Erythroblast (primary cell): ENCODE results near the gene PPP2R5C.
"Not testable (repeated sequence)": the region's sequence is repeated elsewhere in the genome, so short reads cannot be mapped to it uniquely, and the experiment has no call there.

Experiments used
- DNase-seq, 2 experiments: peaks; one replicate each; lab custom pipeline; 2025; lab: John Stamatoyannopoulos, UW
- GATA1 ChIP-seq: IDR thresholded peaks from 2 replicates; pipeline ENCODE4 v1.6.1; 2011; ENCODE audit warnings: low read depth, mild to moderate bottlenecking, control low read depth, low read length, moderate library complexity
- POLR2A ChIP-seq: IDR thresholded peaks from 2 replicates; pipeline ENCODE4 v1.6.1; 2011; ENCODE audit warnings: mild to moderate bottlenecking, low read length

PPP2R5C gene

GRCh38 chr14:101733211-101733610 is 28.3 kb upstream of the PPP2R5C start:
- DNase-seq = peak in 1 of 2 experiments; percentile 13
- no peak for TF ChIP-seq POLR2A
- no peak for TF ChIP-seq GATA1

GRCh38 chr14:101734246-101734847 is 27.2 kb upstream of the PPP2R5C start:
- no peak for DNase-seq
- TF ChIP-seq POLR2A (no peak), GATA1 (no peak)

GRCh38 chr14:101735453-101735852 is 26.1 kb upstream of the PPP2R5C start:
- TF ChIP-seq GATA1 = no peak
- TF ChIP-seq POLR2A = no peak

GRCh38 chr14:101736071-101736470 is 25.4 kb upstream of the PPP2R5C start:
- TF ChIP-seq GATA1 (no peak), POLR2A (no peak)
- no peak for DNase-seq

More at GRCh38 chr14:101735453-101735852, 26.1 kb upstream of the PPP2R5C start:
- DNase-seq = no peak

- no peak for DNase-seq
- no peak for TF ChIP-seq POLR2A
- TF ChIP-seq GATA1 = no peak
These were observed 24.9 kb upstream of the PPP2R5C start for GRCh38 chr14:101736585-101736984.

GRCh38 chr14:101737414-101738339 is 23.8 kb upstream of the PPP2R5C start:
- no peak for DNase-seq
- TF ChIP-seq POLR2A (no peak), GATA1 (no peak)

GRCh38 chr14:101738703-101739320 is 22.7 kb upstream of the PPP2R5C start:
- TF ChIP-seq POLR2A (no peak), GATA1 (no peak)
- no peak for DNase-seq

GRCh38 chr14:101739446-101740141 is 21.9 kb upstream of the PPP2R5C start:
- DNase-seq = no peak

GRCh38 chr14:101740981-101741380 is 20.5 kb upstream of the PPP2R5C start:
- TF ChIP-seq GATA1 = no peak
- TF ChIP-seq POLR2A = no peak
- no peak for DNase-seq

More at GRCh38 chr14:101739446-101740141, 21.9 kb upstream of the PPP2R5C start:
- TF ChIP-seq POLR2A (no peak), GATA1 (no peak)

GRCh38 chr14:101743701-101744100 is 17.8 kb upstream of the PPP2R5C start:
- TF ChIP-seq POLR2A = no peak
- TF ChIP-seq GATA1 = no peak
- no peak for DNase-seq

GRCh38 chr14:101744382-101744781 is 17.1 kb upstream of the PPP2R5C start:
- DNase-seq = not testable (repeated sequence)

- not testable (repeated sequence) for DNase-seq
These were observed 11.8 kb upstream of the PPP2R5C start for GRCh38 chr14:101749756-101750155.

GRCh38 chr14:101754893-101755292 is 6.6 kb upstream of the PPP2R5C start:
- TF ChIP-seq GATA1 (no peak), POLR2A (no peak)
- no peak for DNase-seq
